Lung (tissue), 12 donors: ENCODE results near the gene ADAMTS17. TPM values are rescaled to one million over a fixed set of nuclear protein-coding genes. Genes with fewer than 3 reads are reported as not detected.
"Not testable (repeated sequence)": the region's sequence is repeated elsewhere in the genome, so short reads cannot be mapped to it uniquely, and the experiment has no call there.

Source experiments
- ATAC-seq: fragments of 200-7000 bp; cut with Tn5 transposase; one replicate; pipeline ENCODE4 v1.9.1; 2020; ENCODE audit warnings: moderate number of reproducible peaks; ENCODE audit not compliant: insufficient read depth, low FRiP score
- DNase-seq, 3 donors: peaks; one replicate each; pipeline ENCODE4 v3.0.0-alpha.2; 2013 to 2017
- H3K27ac ChIP-seq, 2 donors: one replicate each; pipeline ENCODE4 v1.5.1; 2013; ENCODE audit warnings: mild to moderate bottlenecking in 2 of 2, moderate library complexity in 2 of 2, control low read depth in 1 of 2, inconsistent platforms in 1 of 2, low read depth in 1 of 2, low read length in 1 of 2
- H3K27me3 ChIP-seq, 3 donors: one replicate each; pipeline ENCODE4 v1.5.1; 2013; ENCODE audit warnings: low read length in 2 of 3; ENCODE audit not compliant: control insufficient read depth in 3 of 3, insufficient read depth in 3 of 3
- H3K36me3 ChIP-seq, 4 donors: one replicate each; pipeline ENCODE4 v1.5.1; 2013; ENCODE audit warnings: low read length in 4 of 4, mild to moderate bottlenecking in 1 of 4, moderate library complexity in 1 of 4; ENCODE audit not compliant: control insufficient read depth in 4 of 4, insufficient read depth in 4 of 4
- H3K4me1 ChIP-seq, 5 donors: one replicate each; pipeline ENCODE4 v1.5.1; 2013; ENCODE audit warnings: low read length in 5 of 5, mild to moderate bottlenecking in 2 of 5, moderate library complexity in 1 of 5; ENCODE audit not compliant: control insufficient read depth in 5 of 5, insufficient read depth in 5 of 5
- H3K4me3 ChIP-seq: one replicate; pipeline ENCODE4 v1.5.1; 2013; ENCODE audit warnings: mild to moderate bottlenecking, control low read depth, moderate library complexity
- H3K9ac ChIP-seq, 2 donors: one replicate each; pipeline ENCODE4 v1.5.1; 2013; ENCODE audit warnings: low read length in 2 of 2, control low read depth in 1 of 2; ENCODE audit not compliant: insufficient read depth in 1 of 2
- H3K9me3 ChIP-seq, 4 donors: one replicate each; pipeline ENCODE4 v1.5.1; 2013; ENCODE audit warnings: low read length in 3 of 4, mild to moderate bottlenecking in 1 of 4, moderate library complexity in 1 of 4; ENCODE audit not compliant: control insufficient read depth in 4 of 4, insufficient read depth in 3 of 4
- WGBS, 2 donors: extraction: QIAGEN DNeasy Blood & Tissue Kit; methylation state at CpG; one replicate each; pipeline ENCODE4 v1.1.7; 2013; 5-methylcytosine and 5-hydroxymethylcytosine counted together
- polyA plus RNA-seq, 2 donors: library from polyadenylated mRNA; stranded (reverse); fragments of 200-250 nt; gene quantifications; one replicate each; pipeline ENCODE4 v1.2.1, GENCODE V29; 2013
- total RNA-seq, 2 donors: library from RNA; depleted of rRNA in 1 of 2; stranded (reverse); fragments of >200 nt in 1 of 2; gene quantifications; one replicate each; pipeline ENCODE4 v1.2.1, GENCODE V29; 2014 to 2021
- TF ChIP-seq, protein P1 (sequence below): IDR thresholded peaks from 2 replicates; pipeline ENCODE4 v1.5.1; 2012; ENCODE audit warnings: mild to moderate bottlenecking; ENCODE audit errors: control extremely low read depth, extremely low read depth
- donor health status: control.
- donor health status: control.
- donor health status: Bipolar disorder and iron deficiency.
- donor health status: healthy.
- donor health status: DM: yes; HTN: yes; CAD: no.

ADAMTS17 gene
- total and polyA plus RNA-seq, 4 donors = 0.47 to 6.6 (median 2.2) TPM

DNA sequence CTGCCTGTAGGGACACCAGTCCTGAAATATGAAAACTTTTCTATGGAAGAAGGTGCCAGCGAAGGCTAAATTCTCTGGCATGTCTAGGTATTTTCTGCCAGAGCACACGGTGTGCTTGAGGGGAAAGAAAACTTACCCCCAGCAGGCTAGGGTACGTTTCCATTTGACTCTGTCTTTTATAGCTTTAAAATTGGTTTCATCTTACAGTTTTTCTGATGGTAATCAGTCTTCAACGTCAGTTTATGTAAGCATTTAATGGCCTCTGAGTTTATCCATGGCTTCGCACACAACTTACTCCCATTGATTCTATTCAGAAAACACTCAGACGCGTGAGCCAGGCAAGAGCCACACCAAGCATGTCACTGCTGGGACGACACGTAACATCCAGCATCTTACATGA is 249.7 kb downstream of the ADAMTS17 start:
- Histone ChIP-seq H3K4me1 (peaks cover 0 to 4% (median 0%) of the 10 kb centered on the region in 5 donors), H3K27me3 (no peaks in the 10 kb centered on the region), H3K27ac (no peak overlapping the region), H3K9ac (no peak overlapping the region), H3K36me3 (no peaks in the 10 kb centered on the region), H3K4me3 (no peak overlapping the region), H3K9me3 (peaks cover 0 to 2% (median 0%) of the 10 kb centered on the region in 4 donors)
- no peak for DNase-seq
- TF ChIP-seq, protein P1, sequence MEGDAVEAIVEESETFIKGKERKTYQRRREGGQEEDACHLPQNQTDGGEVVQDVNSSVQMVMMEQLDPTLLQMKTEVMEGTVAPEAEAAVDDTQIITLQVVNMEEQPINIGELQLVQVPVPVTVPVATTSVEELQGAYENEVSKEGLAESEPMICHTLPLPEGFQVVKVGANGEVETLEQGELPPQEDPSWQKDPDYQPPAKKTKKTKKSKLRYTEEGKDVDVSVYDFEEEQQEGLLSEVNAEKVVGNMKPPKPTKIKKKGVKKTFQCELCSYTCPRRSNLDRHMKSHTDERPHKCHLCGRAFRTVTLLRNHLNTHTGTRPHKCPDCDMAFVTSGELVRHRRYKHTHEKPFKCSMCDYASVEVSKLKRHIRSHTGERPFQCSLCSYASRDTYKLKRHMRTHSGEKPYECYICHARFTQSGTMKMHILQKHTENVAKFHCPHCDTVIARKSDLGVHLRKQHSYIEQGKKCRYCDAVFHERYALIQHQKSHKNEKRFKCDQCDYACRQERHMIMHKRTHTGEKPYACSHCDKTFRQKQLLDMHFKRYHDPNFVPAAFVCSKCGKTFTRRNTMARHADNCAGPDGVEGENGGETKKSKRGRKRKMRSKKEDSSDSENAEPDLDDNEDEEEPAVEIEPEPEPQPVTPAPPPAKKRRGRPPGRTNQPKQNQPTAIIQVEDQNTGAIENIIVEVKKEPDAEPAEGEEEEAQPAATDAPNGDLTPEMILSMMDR = no peak
- 85 to 86% methylated on average over 9 of the region's 9 CpGs for WGBS, 2 donors
- ATAC-seq = no peak

- Histone ChIP-seq H3K9ac (no peak overlapping the region), H3K27me3 (no peaks in the 10 kb centered on the region), H3K27ac (no peak overlapping the region), H3K4me3 (no peak overlapping the region), H3K4me1 (peaks cover 0 to 4% (median 0%) of the 10 kb centered on the region in 5 donors), H3K9me3 (no peaks in the 10 kb centered on the region), H3K36me3 (no peaks in the 10 kb centered on the region)
- WGBS, 2 donors = 83 to 86% methylated on average over 11 of the region's 11 CpGs
- DNase-seq = no peak
- TF ChIP-seq, protein P1 = no peak
- ATAC-seq = no peak
These were observed 251.4 kb downstream of the ADAMTS17 start for GRCh38 chr15:100090411-100090810.

DNA sequence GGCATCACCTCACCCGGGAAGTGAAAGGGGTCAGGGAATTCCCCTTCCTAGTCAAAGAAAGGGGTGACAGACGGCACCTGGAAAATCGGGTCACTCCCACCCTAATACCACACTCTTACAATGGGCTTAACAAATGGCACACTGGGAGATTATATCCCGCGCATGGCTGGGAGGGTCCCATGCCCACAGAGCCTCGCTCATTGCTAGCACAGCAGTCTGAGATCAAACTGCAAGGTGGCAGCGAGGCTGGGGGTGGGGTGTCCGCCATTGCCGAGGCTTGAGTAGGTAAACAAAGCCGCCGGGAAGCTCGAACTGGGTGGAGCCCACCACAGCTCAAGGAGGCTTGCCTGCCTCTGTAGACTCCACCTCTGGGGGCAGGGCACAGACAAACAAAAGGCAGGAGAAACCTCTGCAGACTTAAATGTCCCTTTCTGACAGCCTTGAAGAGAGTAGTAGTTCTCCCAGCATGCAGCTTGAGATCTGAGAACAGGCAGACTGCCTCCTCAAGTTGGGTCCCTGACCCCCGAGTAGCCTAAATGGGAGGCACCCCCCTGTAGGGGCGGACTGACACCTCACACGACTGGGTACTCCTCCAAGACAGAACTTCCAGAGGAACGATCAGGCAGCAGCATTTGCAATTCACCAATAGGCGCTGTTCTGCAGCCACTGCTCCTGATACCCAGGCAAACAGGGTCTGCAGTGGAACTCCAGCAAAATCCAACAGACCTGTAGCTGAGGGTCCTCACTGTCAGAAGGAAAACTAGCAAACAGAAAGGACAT is 257.5 kb downstream of the ADAMTS17 start:
- H3K4me3 ChIP-seq, ATAC-seq, H3K9me3 ChIP-seq, H3K9ac ChIP-seq, H3K27ac ChIP-seq, H3K27me3 ChIP-seq, DNase-seq, H3K4me1 ChIP-seq, H3K36me3 ChIP-seq: not testable (repeated sequence)
- WGBS, 2 donors = 84 to 86% methylated on average over 17 of the region's 17 CpGs

- no peak overlapping the region for H3K9ac ChIP-seq
- H3K4me3 ChIP-seq = no peak overlapping the region
- DNase-seq (no peak), ATAC-seq (no peak)
- no peaks in the 10 kb centered on the region for H3K27me3 ChIP-seq
- H3K9me3 ChIP-seq = peaks cover 0 to 4% (median 0%) of the 10 kb centered on the region in 4 donors
- no peak overlapping the region for H3K27ac ChIP-seq
- TF ChIP-seq, protein P1 = no peak
- H3K36me3 ChIP-seq = no peaks in the 10 kb centered on the region
- H3K4me1 ChIP-seq = peaks cover 0 to 3% (median 0%) of the 10 kb centered on the region in 5 donors
- 83 to 94% methylated on average over 2 of the region's 2 CpGs for WGBS, 2 donors
These were observed 258.2 kb downstream of the ADAMTS17 start for GRCh38 chr15:100083572-100083971.
